GM12878 (cell line): ENCODE measurements around the gene ABCC11. TPM values are rescaled to one million over a fixed set of nuclear protein-coding genes. Genes with fewer than 3 reads are reported as not detected.

ENCODE experiments used
- ATAC-seq: fragments of 200-7000 bp; cut with Tn5 transposase; 3 replicates; pipeline ENCODE4 v1.9.1; 2020; ENCODE audit warnings: mild to moderate bottlenecking, moderate library complexity
- BruUV-seq: library from RNA; stranded (reverse); fragments of 400-500 nt; replicated peaks from 2 replicates; lab custom pipeline; 2021; lab: Mats Ljungman, UMichigan
- CTCF ChIA-PET: fragments of 300-600 bp; sonication (Branson Sonifier 250); formaldehyde crosslinking; extraction: SDS; loops from one replicate; lab custom pipeline; 2021; ENCODE audit warnings: inconsistent platforms; lab: Yijun Ruan, JAX
- POLR2A ChIA-PET: fragments of 350-600 bp; formaldehyde crosslinking; extraction: SDS; loops from one replicate; lab custom pipeline; 2021; ENCODE audit warnings: inconsistent platforms; lab: Charles Lee
- RAD21 ChIA-PET: fragments of 300-600 bp; sonication (Branson Sonifier 250); formaldehyde crosslinking; loops from one replicate; lab custom pipeline; 2023; ENCODE audit warnings: antibody characterized with exemption; ENCODE audit not compliant: unreplicated experiment; lab: Charles Lee
- SMC1A ChIA-PET: fragments of 300-600 bp; sonication (Branson Sonifier 250); formaldehyde crosslinking; loops from one replicate; lab custom pipeline; 2023; ENCODE audit not compliant: unreplicated experiment, uncharacterized antibody; lab: Charles Lee
- DNase-seq: peaks from one replicate; pipeline ENCODE4 v3.0.0-alpha.2; 2011; ENCODE audit warnings: low read depth, low spot score
- FAIRE-seq: peaks from 3 replicates; lab custom pipeline; 2011; peaks lifted over from hg19 to GRCh38; lab: Jason Lieb, UNC
- H2AFZ ChIP-seq: 2 replicates; pipeline ENCODE4 v1.6.0; 2011; ENCODE audit warnings: low read depth, low read length, control low read depth; ENCODE audit not compliant: control insufficient read depth
- H3K27ac ChIP-seq: 2 replicates; pipeline ENCODE4 v1.5.1; 2011; ENCODE audit warnings: control low read depth; ENCODE audit not compliant: control insufficient read depth, insufficient read depth
- H3K27me3 ChIP-seq, 2 experiments: replicated peaks in 1 of 2; 2 replicates each; pipeline versions ENCODE4 v1.6.0 to v1.6.1; 2011; ENCODE audit warnings: low read length in 1 of 2; ENCODE audit not compliant: control insufficient read depth in 2 of 2, insufficient read depth in 2 of 2
- H3K36me3 ChIP-seq, 2 experiments: 2 replicates each; pipeline ENCODE4 v1.5.1; 2011; ENCODE audit warnings: low read length in 1 of 2; ENCODE audit not compliant: control insufficient read depth in 2 of 2, insufficient read depth in 2 of 2
- H3K4me1 ChIP-seq: 2 replicates; pipeline ENCODE4 v1.6.1; 2011; ENCODE audit warnings: mild to moderate bottlenecking, low read length, moderate library complexity, mixed read lengths; ENCODE audit not compliant: control insufficient read depth, insufficient read depth
- H3K4me2 ChIP-seq: 2 replicates; pipeline ENCODE4 v1.6.0; 2011; ENCODE audit warnings: control low read depth; ENCODE audit not compliant: control insufficient read depth, insufficient read depth
- H3K4me3 ChIP-seq: fragments of 200-600 bp; sonication (generic); 2 replicates; pipeline ENCODE4 v1.5.1; 2016
- H3K79me2 ChIP-seq: 2 replicates; pipeline ENCODE4 v1.6.0; 2011; ENCODE audit warnings: low read length; ENCODE audit not compliant: control insufficient read depth, insufficient read depth
- H3K9ac ChIP-seq: 2 replicates; pipeline ENCODE4 v1.8.0; 2011; ENCODE audit warnings: low read length, control low read depth, mixed read lengths; ENCODE audit not compliant: control insufficient read depth, insufficient read depth
- H3K9me3 ChIP-seq: replicated peaks from 3 replicates; pipeline ENCODE4 v1.5.1; 2011; ENCODE audit warnings: mild to moderate bottlenecking, low read length; ENCODE audit not compliant: control insufficient read depth, insufficient read depth
- H4K20me1 ChIP-seq: 2 replicates; pipeline ENCODE4 v1.6.0; 2011; ENCODE audit not compliant: control insufficient read depth, insufficient read depth
- ATF7 ChIP-seq: fragments of 450-650 bp; IDR thresholded peaks from 2 replicates; pipeline ENCODE4 v1.6.1; 2016; ENCODE audit warnings: low read depth, mild to moderate bottlenecking
- BACH1 ChIP-seq: fragments of 450-650 bp; IDR thresholded peaks from 2 replicates; pipeline ENCODE4 v1.6.1; 2017; ENCODE audit warnings: mild to moderate bottlenecking, borderline replicate concordance
- CBX5 ChIP-seq: sonication (generic); IDR thresholded peaks from 2 replicates; pipeline ENCODE4 v1.6.1; 2016; ENCODE audit warnings: low read depth, moderate library complexity, mild to moderate bottlenecking, inconsistent platforms
- CEBPB ChIP-seq, 2 experiments: fragments of 150-350 bp in 1 of 2; IDR thresholded peaks; 2 replicates each; pipeline ENCODE4 v1.6.1; 2012 to 2014; ENCODE audit warnings: low read depth in 2 of 2, low read length in 2 of 2, borderline replicate concordance in 1 of 2, inconsistent platforms in 1 of 2
- CHD2 ChIP-seq: IDR thresholded peaks from 2 replicates; pipeline ENCODE4 v1.6.1; 2011; ENCODE audit warnings: low read depth, low read length, improper control_type of control experiment, borderline replicate concordance
- EED ChIP-seq: sonication (generic); IDR thresholded peaks from 2 replicates; pipeline ENCODE4 v1.6.1; 2016; ENCODE audit warnings: antibody characterized with exemption, low read depth
- LARP7 ChIP-seq: fragments of 450-650 bp; IDR thresholded peaks from 2 replicates; pipeline ENCODE4 v1.6.1; 2017; ENCODE audit warnings: mild to moderate bottlenecking
- NFXL1 ChIP-seq: fragments of 450-650 bp; IDR thresholded peaks from 2 replicates; pipeline ENCODE4 v1.6.1; 2017; ENCODE audit warnings: antibody characterized with exemption, mild to moderate bottlenecking, borderline replicate concordance
- POLR2A ChIP-seq: IDR thresholded peaks from 2 replicates; pipeline ENCODE4 v1.6.1; 2011; ENCODE audit warnings: low read depth, mild to moderate bottlenecking, low read length
- RAD21 ChIP-seq: IDR thresholded peaks from 2 replicates; pipeline ENCODE4 v1.6.1; 2011; ENCODE audit warnings: mild to moderate bottlenecking, low read depth, low read length, moderate library complexity; ENCODE audit not compliant: insufficient read depth
- TCF12 ChIP-seq: IDR thresholded peaks from 2 replicates; pipeline ENCODE4 v1.6.1; 2011; ENCODE audit warnings: low read depth, mild to moderate bottlenecking, low read length
- WRNIP1 ChIP-seq: IDR thresholded peaks from 2 replicates; pipeline ENCODE4 v1.6.1; 2011; ENCODE audit warnings: low read depth, low read length, improper control_type of control experiment, borderline replicate concordance
- WGBS: methylation state at CpG from one replicate; pipeline ENCODE4 v1.1.6; 2016; ENCODE audit warnings: low lambda C conversion rate; ENCODE audit not compliant: insufficient replicate concordance, insufficient coverage; ENCODE audit errors: missing lambda C conversion rate; 5-methylcytosine and 5-hydroxymethylcytosine counted together
- in situ Hi-C: fragments of 300-500 bp; cut with MboI; formaldehyde crosslinking; loops from 9 replicates; pipeline ENCODE4 v1.14.3; 2018; ENCODE audit warnings: mixed read lengths
- intact Hi-C: fragments of 100-400 bp; cut with micrococcal nuclease; formaldehyde crosslinking; loops from one replicate; pipeline ENCODE4 v1.14.2; 2022; ENCODE audit not compliant: unreplicated experiment
- polyA plus RNA-seq, 11 experiments: library from polyadenylated mRNA; depleted of rRNA in 4 of 11; unstranded in 6 of 11; stranded (reverse) in 5 of 11; fragments of >200 nt; fragmentation: Nextera tagmentation in 4 of 11; fragmentation: Illumina TruSeq in 1 of 11; extraction: Ambion mirVana in 4 of 11; extraction: Trizol in 1 of 11; gene quantifications; 1 replicate in 1 of 11; 2 replicates in 10 of 11; pipeline versions ENCODE4 v1.2.1 to v1.2.3, GENCODE V29; 2011 to 2016; ENCODE audit warnings: inconsistent platforms in 2 of 11, missing spikeins in 2 of 11, low read depth in 1 of 11
- total RNA-seq, 4 experiments: library from RNA; depleted of rRNA in 3 of 4; stranded (reverse); fragments of >200 nt in 3 of 4; fragmentation: Illumina TruSeq in 1 of 4; extraction: Trizol in 1 of 4; gene quantifications; 2 replicates each; pipeline versions ENCODE4 v1.2.1 to v1.2.3, GENCODE V29; 2013 to 2021
- TF ChIP-seq, protein P1 (sequence below): fragments of 450-650 bp; IDR thresholded peaks from 2 replicates; pipeline ENCODE4 v1.6.1; 2017; ENCODE audit warnings: borderline replicate concordance
- TF ChIP-seq, protein P2 (sequence below): fragments of 450-650 bp; formaldehyde crosslinking; IDR thresholded peaks from 2 replicates; pipeline ENCODE4 v1.5.0; 2022; ENCODE audit warnings: mild to moderate bottlenecking, missing genetic modification characterization

Gene ABCC11
- total and polyA plus RNA-seq, 10 of the 15 experiments (the other 5 are each of a cell fraction or from before 2014, with no cell fraction given), result 0.04 to 0.20 (median 0.10) TPM; not detected in 6

DNA sequence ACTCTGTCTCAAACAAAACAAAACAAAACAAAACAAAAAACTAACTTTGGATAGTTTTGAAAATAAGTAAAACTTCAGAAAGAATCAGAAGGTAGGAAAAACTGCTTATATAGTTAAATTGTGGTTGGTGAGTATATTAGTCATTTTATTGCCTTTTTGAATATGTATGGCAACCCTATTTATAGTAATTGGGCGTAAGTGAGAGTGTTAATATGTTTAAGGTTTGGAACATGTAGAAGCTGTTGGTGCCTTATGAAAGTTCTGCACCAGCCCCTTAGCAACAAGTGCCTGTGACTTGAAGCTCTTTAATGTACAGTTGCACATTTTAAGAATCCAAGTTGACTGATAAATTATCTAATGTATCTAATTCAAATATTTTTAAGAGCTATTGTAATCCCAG is 47.4 kb upstream of the ABCC11 start:
- H4K20me1 ChIP-seq, result no peaks in the 10 kb centered on the region
- CTCF ChIA-PET, result no interaction called here
- no peaks in the 10 kb centered on the region for H3K9me3 ChIP-seq
- no peak for ATAC-seq
- no peak overlapping the region for H2AFZ ChIP-seq
- no peak overlapping the region for H3K9ac ChIP-seq
- BruUV-seq, result no TSS peak
- no peak overlapping the region for H3K4me2 ChIP-seq
- in situ Hi-C loops, result no loop called here
- TF ChIP-seq LARP7, result no peak
- TF ChIP-seq, protein P1, sequence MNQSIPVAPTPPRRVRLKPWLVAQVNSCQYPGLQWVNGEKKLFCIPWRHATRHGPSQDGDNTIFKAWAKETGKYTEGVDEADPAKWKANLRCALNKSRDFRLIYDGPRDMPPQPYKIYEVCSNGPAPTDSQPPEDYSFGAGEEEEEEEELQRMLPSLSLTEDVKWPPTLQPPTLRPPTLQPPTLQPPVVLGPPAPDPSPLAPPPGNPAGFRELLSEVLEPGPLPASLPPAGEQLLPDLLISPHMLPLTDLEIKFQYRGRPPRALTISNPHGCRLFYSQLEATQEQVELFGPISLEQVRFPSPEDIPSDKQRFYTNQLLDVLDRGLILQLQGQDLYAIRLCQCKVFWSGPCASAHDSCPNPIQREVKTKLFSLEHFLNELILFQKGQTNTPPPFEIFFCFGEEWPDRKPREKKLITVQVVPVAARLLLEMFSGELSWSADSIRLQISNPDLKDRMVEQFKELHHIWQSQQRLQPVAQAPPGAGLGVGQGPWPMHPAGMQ, result no peak
- no peak for TF ChIP-seq TCF12
- TF ChIP-seq POLR2A, result no peak
- no peak for TF ChIP-seq BACH1
- TF ChIP-seq CHD2, result no peak
- no peak for TF ChIP-seq NFXL1
- no peak for TF ChIP-seq RAD21
- no peak for TF ChIP-seq WRNIP1
- TF ChIP-seq EED, result no peak
- TF ChIP-seq, protein P2, sequence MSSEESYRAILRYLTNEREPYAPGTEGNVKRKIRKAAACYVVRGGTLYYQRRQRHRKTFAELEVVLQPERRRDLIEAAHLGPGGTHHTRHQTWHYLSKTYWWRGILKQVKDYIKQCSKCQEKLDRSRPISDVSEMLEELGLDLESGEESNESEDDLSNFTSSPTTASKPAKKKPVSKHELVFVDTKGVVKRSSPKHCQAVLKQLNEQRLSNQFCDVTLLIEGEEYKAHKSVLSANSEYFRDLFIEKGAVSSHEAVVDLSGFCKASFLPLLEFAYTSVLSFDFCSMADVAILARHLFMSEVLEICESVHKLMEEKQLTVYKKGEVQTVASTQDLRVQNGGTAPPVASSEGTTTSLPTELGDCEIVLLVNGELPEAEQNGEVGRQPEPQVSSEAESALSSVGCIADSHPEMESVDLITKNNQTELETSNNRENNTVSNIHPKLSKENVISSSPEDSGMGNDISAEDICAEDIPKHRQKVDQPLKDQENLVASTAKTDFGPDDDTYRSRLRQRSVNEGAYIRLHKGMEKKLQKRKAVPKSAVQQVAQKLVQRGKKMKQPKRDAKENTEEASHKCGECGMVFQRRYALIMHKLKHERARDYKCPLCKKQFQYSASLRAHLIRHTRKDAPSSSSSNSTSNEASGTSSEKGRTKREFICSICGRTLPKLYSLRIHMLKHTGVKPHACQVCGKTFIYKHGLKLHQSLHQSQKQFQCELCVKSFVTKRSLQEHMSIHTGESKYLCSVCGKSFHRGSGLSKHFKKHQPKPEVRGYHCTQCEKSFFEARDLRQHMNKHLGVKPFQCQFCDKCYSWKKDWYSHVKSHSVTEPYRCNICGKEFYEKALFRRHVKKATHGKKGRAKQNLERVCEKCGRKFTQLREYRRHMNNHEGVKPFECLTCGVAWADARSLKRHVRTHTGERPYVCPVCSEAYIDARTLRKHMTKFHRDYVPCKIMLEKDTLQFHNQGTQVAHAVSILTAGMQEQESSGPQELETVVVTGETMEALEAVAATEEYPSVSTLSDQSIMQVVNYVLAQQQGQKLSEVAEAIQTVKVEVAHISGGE (CRISPR knock-in tag), result no peak
- no peak for TF ChIP-seq CBX5
- TF ChIP-seq ATF7, result no peak
- no peak for TF ChIP-seq CEBPB (IDR thresholded peaks at IDR 0.05; ENCODE audit: borderline replicate concordance in 1 of 2, low read depth in 2 of 2, low read length in 2 of 2)
- SMC1A ChIA-PET, result interaction anchor here (1.2 kb wide), 1 partner anchor 328 kb away, joined by 4 read pairs; no protein-coding TSS in a partner anchor
- RAD21 ChIA-PET, result no interaction called here
- no peak for FAIRE-seq
- no peaks in the 10 kb centered on the region for H3K79me2 ChIP-seq
- peaks cover 2 to 16% of the 10 kb centered on the region in 2 experiments; a peak in 2 of 4 replicates for H3K36me3 ChIP-seq
- intact Hi-C loops, result loop anchor here (5.0 kb wide), 1 partner anchor 338 kb away; no protein-coding TSS in a partner anchor
- POLR2A ChIA-PET, result no interaction called here
- WGBS, result 80% methylated on average over 1 of the region's 1 CpG
- no peak for DNase-seq
- no peak overlapping the region for H3K4me3 ChIP-seq
- H3K4me1 ChIP-seq, result no peaks in the 10 kb centered on the region
- no peak overlapping the region for H3K27ac ChIP-seq
- H3K27me3 ChIP-seq, result no peaks in the 10 kb centered on the region
